DND-41 (cell line): ENCODE results near the gene CDK17.
"Not testable (repeated sequence)": the region's sequence is repeated elsewhere in the genome, so short reads cannot be mapped to it uniquely, and the experiment has no call there.

ENCODE experiments used
- ATAC-seq: fragments of 200-7000 bp; cut with Tn5 transposase; 3 replicates; pipeline ENCODE4 v1.9.1; 2021; ENCODE audit warnings: low read depth; ENCODE audit not compliant: insufficient read depth
- DNase-seq: peaks from one replicate; pipeline ENCODE4 v3.0.0-alpha.2; 2020
- H2AFZ ChIP-seq: 2 replicates; pipeline ENCODE4 v1.6.0; 2012; ENCODE audit warnings: low read depth, low read length
- H3K27ac ChIP-seq: 2 replicates; pipeline ENCODE4 v1.5.1; 2012; ENCODE audit warnings: low read length, inconsistent platforms
- H3K27me3 ChIP-seq: fragments of 200-600 bp; sonication (generic); 2 replicates; pipeline ENCODE4 v1.6.0; 2012; ENCODE audit warnings: low read length, mild to moderate bottlenecking, inconsistent platforms; ENCODE audit not compliant: insufficient read depth, poor library complexity
- H3K36me3 ChIP-seq: 2 replicates; pipeline ENCODE4 v1.5.1; 2012; ENCODE audit warnings: low read length, inconsistent platforms; ENCODE audit not compliant: insufficient read depth
- H3K4me1 ChIP-seq: 2 replicates; pipeline ENCODE4 v1.5.1; 2012; ENCODE audit warnings: mild to moderate bottlenecking, low read length; ENCODE audit not compliant: insufficient read depth
- H3K4me2 ChIP-seq: 2 replicates; pipeline ENCODE4 v1.6.0; 2012; ENCODE audit warnings: mild to moderate bottlenecking, moderate library complexity, low read length, inconsistent platforms; ENCODE audit not compliant: insufficient read depth
- H3K4me3 ChIP-seq, 2 experiments: fragments of 200-600 bp in 1 of 2; shearing (Covaris generic) in 1 of 2; 2 replicates each; pipeline ENCODE4 v1.5.1; 2012 to 2016; ENCODE audit warnings: inconsistent platforms in 2 of 2, low read length in 2 of 2, mild to moderate bottlenecking in 2 of 2, low read depth in 1 of 2, moderate library complexity in 1 of 2
- H3K79me2 ChIP-seq: 2 replicates; pipeline ENCODE4 v1.6.0; 2012; ENCODE audit warnings: low read length, inconsistent platforms; ENCODE audit not compliant: insufficient read depth
- H3K9ac ChIP-seq: 2 replicates; pipeline ENCODE4 v1.6.0; 2012; ENCODE audit warnings: low read depth, mild to moderate bottlenecking, inconsistent platforms, low read length, moderate library complexity
- H3K9me3 ChIP-seq: 2 replicates; pipeline ENCODE4 v1.5.1; 2012; ENCODE audit warnings: low read length, moderate library complexity, mild to moderate bottlenecking, inconsistent platforms; ENCODE audit not compliant: insufficient read depth, severe bottlenecking
- H4K20me1 ChIP-seq: 2 replicates; pipeline ENCODE4 v1.6.0; 2012; ENCODE audit warnings: low read length; ENCODE audit not compliant: insufficient read depth
- EZH2 ChIP-seq: IDR thresholded peaks from 3 replicates; pipeline ENCODE4 v1.6.1; 2012; ENCODE audit warnings: borderline replicate concordance, low read depth, mild to moderate bottlenecking, moderate library complexity, low read length, inconsistent platforms; ENCODE audit not compliant: severe bottlenecking
- TF ChIP-seq, protein P1 (sequence below): IDR thresholded peaks from 2 replicates; pipeline ENCODE4 v1.5.1; 2012; ENCODE audit warnings: borderline replicate concordance, low read length, moderate library complexity, mild to moderate bottlenecking; ENCODE audit not compliant: poor library complexity, severe bottlenecking; ENCODE audit errors: extremely low read depth

The CDK17 gene

DNA sequence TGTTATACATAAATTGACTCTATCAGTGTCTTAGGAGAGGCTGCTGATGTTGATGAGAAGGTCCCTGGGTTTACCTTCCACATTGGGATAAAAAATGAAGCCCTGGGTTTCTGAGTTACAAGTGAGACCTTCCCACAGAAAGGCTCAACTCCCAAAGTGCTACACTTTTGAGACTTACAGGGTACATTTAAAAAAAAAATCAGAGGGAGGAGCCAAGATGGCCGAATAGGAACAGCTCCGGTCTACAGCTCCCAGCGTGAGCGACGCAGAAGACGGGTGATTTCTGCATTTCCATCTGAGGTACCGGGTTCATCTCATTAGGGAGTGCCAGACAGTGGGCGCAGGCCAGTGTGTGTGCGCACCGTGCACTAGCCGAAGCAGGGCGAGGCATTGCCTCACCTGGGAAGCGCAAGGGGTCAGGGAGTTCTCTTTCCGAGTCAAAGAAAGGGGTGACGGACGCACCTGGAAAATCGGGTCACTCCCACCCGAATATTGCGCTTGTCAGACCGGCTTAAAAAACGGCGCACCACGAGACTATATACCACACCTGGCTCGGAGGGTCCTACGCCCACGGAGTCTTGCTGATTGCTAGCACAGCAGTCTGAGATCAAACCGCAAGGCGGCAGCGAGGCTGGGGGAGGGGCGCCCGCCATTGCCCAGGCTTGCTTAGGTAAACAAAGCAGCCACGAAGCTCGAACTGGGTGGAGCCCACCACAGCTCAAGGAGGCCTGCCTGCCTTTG is 84.3 kb downstream of the CDK17 start:
- peak overlapping the region; percentile 59 for H2AFZ ChIP-seq
- H4K20me1 ChIP-seq, H3K4me1 ChIP-seq, H3K9me3 ChIP-seq, H3K27me3 ChIP-seq: not testable (repeated sequence)
- DNase-seq (peak; percentile 77), ATAC-seq (peak; percentile 81)
- peak overlapping the region; percentile 75 for H3K27ac ChIP-seq
- peak overlapping the region; percentile 67 for H3K4me2 ChIP-seq
- H3K4me3 ChIP-seq: peak overlapping the region; percentile 10 to 54; a peak in 3 of 4 replicates
- H3K79me2 ChIP-seq: peaks cover 51% of the 10 kb centered on the region
- H3K36me3 ChIP-seq: peaks cover 23% of the 10 kb centered on the region; the same call in 1 of the 2 replicates
- peak overlapping the region; percentile 50 for H3K9ac ChIP-seq

DNA sequence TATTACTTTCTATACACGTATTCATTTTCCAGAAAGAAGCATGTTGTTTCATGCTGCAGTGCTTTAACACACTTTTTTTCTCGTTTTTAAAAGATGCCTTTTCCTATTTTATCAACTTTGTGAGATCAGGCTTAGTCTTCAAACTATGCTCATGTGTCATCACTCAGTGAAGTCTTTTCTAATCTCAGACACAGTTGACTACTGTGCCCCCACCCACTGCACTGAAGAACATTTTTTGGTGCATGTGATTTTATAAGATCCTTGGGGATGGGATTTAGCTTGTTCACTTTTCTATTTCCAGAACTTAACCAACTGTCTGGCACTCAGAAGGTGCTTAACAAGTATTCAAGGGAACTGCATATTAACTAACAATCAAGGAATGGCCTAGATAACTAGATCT is 85.5 kb downstream of the CDK17 start:
- Histone ChIP-seq H3K27ac (no peak overlapping the region), H2AFZ (no peak overlapping the region), H3K9me3 (no peaks in the 10 kb centered on the region), H3K79me2 (peaks cover 59% of the 10 kb centered on the region), H3K4me1 (peaks cover 7% of the 10 kb centered on the region), H3K36me3 (peaks cover 32% of the 10 kb centered on the region; the same call in 1 of the 2 replicates), H3K27me3 (no peaks in the 10 kb centered on the region), H4K20me1 (peaks cover 7% of the 10 kb centered on the region; the same call in 1 of the 2 replicates), H3K4me3 (no peak overlapping the region), H3K9ac (no peak overlapping the region; the same call in 1 of the 2 replicates), H3K4me2 (no peak overlapping the region)
- ATAC-seq (no peak), DNase-seq (no peak)
- TF ChIP-seq EZH2: no peak
- TF ChIP-seq, protein P1, sequence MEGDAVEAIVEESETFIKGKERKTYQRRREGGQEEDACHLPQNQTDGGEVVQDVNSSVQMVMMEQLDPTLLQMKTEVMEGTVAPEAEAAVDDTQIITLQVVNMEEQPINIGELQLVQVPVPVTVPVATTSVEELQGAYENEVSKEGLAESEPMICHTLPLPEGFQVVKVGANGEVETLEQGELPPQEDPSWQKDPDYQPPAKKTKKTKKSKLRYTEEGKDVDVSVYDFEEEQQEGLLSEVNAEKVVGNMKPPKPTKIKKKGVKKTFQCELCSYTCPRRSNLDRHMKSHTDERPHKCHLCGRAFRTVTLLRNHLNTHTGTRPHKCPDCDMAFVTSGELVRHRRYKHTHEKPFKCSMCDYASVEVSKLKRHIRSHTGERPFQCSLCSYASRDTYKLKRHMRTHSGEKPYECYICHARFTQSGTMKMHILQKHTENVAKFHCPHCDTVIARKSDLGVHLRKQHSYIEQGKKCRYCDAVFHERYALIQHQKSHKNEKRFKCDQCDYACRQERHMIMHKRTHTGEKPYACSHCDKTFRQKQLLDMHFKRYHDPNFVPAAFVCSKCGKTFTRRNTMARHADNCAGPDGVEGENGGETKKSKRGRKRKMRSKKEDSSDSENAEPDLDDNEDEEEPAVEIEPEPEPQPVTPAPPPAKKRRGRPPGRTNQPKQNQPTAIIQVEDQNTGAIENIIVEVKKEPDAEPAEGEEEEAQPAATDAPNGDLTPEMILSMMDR: no peak

DNA sequence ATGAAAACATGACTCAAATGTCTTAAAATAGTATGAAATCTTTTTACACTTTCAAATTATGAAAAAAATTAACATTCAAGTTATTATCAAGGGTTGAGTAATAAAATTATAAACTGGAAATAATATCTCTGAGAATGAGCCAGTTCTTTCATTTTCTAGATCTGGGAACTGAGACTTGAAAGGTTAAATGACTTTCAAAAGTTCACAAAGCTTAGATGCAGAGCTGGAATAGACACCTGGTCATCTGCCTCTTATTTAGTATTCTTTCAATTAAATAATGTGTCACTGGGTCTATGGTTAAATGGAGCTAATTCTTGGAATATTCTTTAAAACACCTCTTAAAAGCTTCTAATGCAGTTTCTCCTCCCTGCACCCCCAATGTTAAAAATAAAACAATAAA is 86.6 kb downstream of the CDK17 start:
- no peak for TF ChIP-seq EZH2
- TF ChIP-seq, protein P1: no peak
- no peak for ATAC-seq
- H3K4me2 ChIP-seq: no peak overlapping the region

DNA sequence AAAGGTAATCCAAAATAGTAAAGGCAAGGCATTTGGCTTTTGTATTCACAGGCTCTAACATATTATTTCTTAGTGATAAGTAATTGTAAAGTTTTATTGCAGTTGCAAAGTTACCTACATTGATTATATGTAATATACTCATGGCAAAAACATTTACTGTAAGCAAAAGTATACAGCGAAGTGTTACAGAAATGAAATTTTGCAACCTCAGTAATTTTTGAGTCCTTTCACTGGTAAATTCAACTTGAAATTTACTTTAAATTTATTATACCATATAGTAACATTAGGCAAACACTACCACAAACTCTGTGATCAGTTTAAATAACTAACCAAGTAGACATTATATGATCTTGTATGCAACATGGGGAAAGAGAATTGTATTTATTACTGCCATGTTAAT is 89.0 kb downstream of the CDK17 start:
- peaks cover 88% of the 10 kb centered on the region for H3K79me2 ChIP-seq
- H3K9ac ChIP-seq: no peak overlapping the region
- no peak overlapping the region for H2AFZ ChIP-seq
- H3K4me2 ChIP-seq: no peak overlapping the region
- no peaks in the 10 kb centered on the region for H3K27me3 ChIP-seq
- no peak for DNase-seq
- H3K36me3 ChIP-seq: peaks cover 55% of the 10 kb centered on the region
- no peak overlapping the region for H3K4me3 ChIP-seq
- no peak overlapping the region for H3K27ac ChIP-seq
- peaks cover 8% of the 10 kb centered on the region; the same call in 1 of the 2 replicates for H4K20me1 ChIP-seq
- no peak for TF ChIP-seq EZH2
- TF ChIP-seq, protein P1: no peak
- H3K4me1 ChIP-seq: peaks cover 7% of the 10 kb centered on the region
- no peak for ATAC-seq
- no peaks in the 10 kb centered on the region for H3K9me3 ChIP-seq

More for the DNA sequence above, 86.6 kb downstream of the CDK17 start:
- DNase-seq: no peak
- H3K79me2 ChIP-seq: peaks cover 70% of the 10 kb centered on the region
- H3K36me3 ChIP-seq: peaks cover 40% of the 10 kb centered on the region; the same call in 1 of the 2 replicates
- H3K4me3 ChIP-seq: no peak overlapping the region
- no peaks in the 10 kb centered on the region for H3K27me3 ChIP-seq
- H2AFZ ChIP-seq: no peak overlapping the region
- no peaks in the 10 kb centered on the region for H3K9me3 ChIP-seq
- H3K27ac ChIP-seq: no peak overlapping the region
- peaks cover 7% of the 10 kb centered on the region for H3K4me1 ChIP-seq
- peaks cover 8% of the 10 kb centered on the region; the same call in 1 of the 2 replicates for H4K20me1 ChIP-seq
- H3K9ac ChIP-seq: no peak overlapping the region
